ENCODE measurements around the gene BCAP31.

The BCAP31 gene

GRCh38 chrX:153659268-153659667, 64.9 kb downstream of the BCAP31 start:
- TF ChIP-seq CTCF (IDR thresholded peaks at IDR 0.05; ENCODE audit: insufficient read depth, low read length, missing control alignments), result no peak
- DNase-seq (ENCODE audit: low read depth, low spot score), result no peak
- CTCF ChIA-PET, result interaction anchor here (1.3 to 4.1 kb wide), 4 partner anchors 8 to 120 kb away, joined by 5 to 39 read pairs (median 12); no protein-coding TSS in a partner anchor
- POLR2A ChIA-PET, result no interaction called here
- no peak overlapping the region for H3K4me3 ChIP-seq (ENCODE audit: low read depth, low read length)

GRCh38 chrX:153657161-153657560, 67.0 kb downstream of the BCAP31 start:
- ChIA-PET POLR2A (no interaction called here), CTCF (interaction anchor here (0.8 to 4.1 kb wide), 2 partner anchors 9 to 11 kb away, joined by 3 to 39 read pairs; no protein-coding TSS in a partner anchor)
- TF ChIP-seq CTCF (IDR thresholded peaks at IDR 0.05; ENCODE audit: insufficient read depth, low read length, missing control alignments), result no peak

GRCh38 chrX:153653556-153653955, 70.6 kb downstream of the BCAP31 start:
- no peak for TF ChIP-seq CTCF (IDR thresholded peaks at IDR 0.05; ENCODE audit: insufficient read depth, low read length, missing control alignments)
- CTCF ChIA-PET, result interaction anchor here (0.7 to 2.3 kb wide), 4 partner anchors 10 to 114 kb away, joined by 4 to 14 read pairs (median 5); no protein-coding TSS in a partner anchor
- no peak overlapping the region for H3K4me3 ChIP-seq (ENCODE audit: low read depth, low read length)
- POLR2A ChIA-PET, result no interaction called here
- no peak for DNase-seq (ENCODE audit: low read depth, low spot score)

More at GRCh38 chrX:153657161-153657560, 67.0 kb downstream of the BCAP31 start:
- no peak for DNase-seq (ENCODE audit: low read depth, low spot score)
- H3K4me3 ChIP-seq (ENCODE audit: low read depth, low read length), result no peak overlapping the region

- DNase-seq (ENCODE audit: low read depth, low spot score), result no peak
- ChIA-PET CTCF (interaction anchor here (0.8 to 1.4 kb wide), 3 partner anchors 10 to 17 kb away, joined by 3 to 6 read pairs (median 4); no protein-coding TSS in a partner anchor), POLR2A (no interaction called here)
- no peak overlapping the region for H3K4me3 ChIP-seq (ENCODE audit: low read depth, low read length)
- TF ChIP-seq CTCF (IDR thresholded peaks at IDR 0.05; ENCODE audit: insufficient read depth, low read length, missing control alignments), result peak; percentile 27
Observed at GRCh38 chrX:153651540-153652079, 72.6 kb downstream of the BCAP31 start.

- no peak for TF ChIP-seq CTCF (IDR thresholded peaks at IDR 0.05; ENCODE audit: insufficient read depth, low read length, missing control alignments)
- POLR2A ChIA-PET, result no interaction called here
- no peak for DNase-seq (ENCODE audit: low read depth, low spot score)
Observed at GRCh38 chrX:153650959-153651358, 73.2 kb downstream of the BCAP31 start.

More at GRCh38 chrX:153650959-153651358, 73.2 kb downstream of the BCAP31 start:
- H3K4me3 ChIP-seq (ENCODE audit: low read depth, low read length), result no peak overlapping the region
- CTCF ChIA-PET, result interaction anchor here (1.3 to 1.4 kb wide), 2 partner anchors 11 to 17 kb away, joined by 4 to 6 read pairs; no protein-coding TSS in a partner anchor
